Fibroblast of villous mesenchyme (primary cell): ENCODE results near the gene CFAP107. TPM values are rescaled to one million over a fixed set of nuclear protein-coding genes. Genes with fewer than 3 reads are reported as not detected.

Experiments used
- DNase-seq: peaks from one replicate; pipeline ENCODE4 v3.0.0-alpha.2; 2010; ENCODE audit warnings: low read depth
- H3K4me3 ChIP-seq: 2 replicates; pipeline ENCODE4 v1.5.1; 2011; ENCODE audit warnings: low read depth, mild to moderate bottlenecking, low read length
- CTCF ChIP-seq: IDR thresholded peaks from 2 replicates; pipeline ENCODE4 v1.5.1; 2012; ENCODE audit warnings: low read depth, mild to moderate bottlenecking, low read length; ENCODE audit not compliant: insufficient read depth
- total RNA-seq: library from RNA; depleted of rRNA; stranded (reverse); fragments of >200 nt; gene quantifications from 2 replicates; pipeline ENCODE4 v1.2.3, GENCODE V29; 2012

Gene CFAP107
- total RNA-seq, 1 donor = not detected

- no peak overlapping the region for H3K4me3 ChIP-seq
- DNase-seq = no peak
- no peak for TF ChIP-seq CTCF
Observed at GRCh38 chr1:12738934-12739333, 7.1 kb upstream of the CFAP107 start.

DNA sequence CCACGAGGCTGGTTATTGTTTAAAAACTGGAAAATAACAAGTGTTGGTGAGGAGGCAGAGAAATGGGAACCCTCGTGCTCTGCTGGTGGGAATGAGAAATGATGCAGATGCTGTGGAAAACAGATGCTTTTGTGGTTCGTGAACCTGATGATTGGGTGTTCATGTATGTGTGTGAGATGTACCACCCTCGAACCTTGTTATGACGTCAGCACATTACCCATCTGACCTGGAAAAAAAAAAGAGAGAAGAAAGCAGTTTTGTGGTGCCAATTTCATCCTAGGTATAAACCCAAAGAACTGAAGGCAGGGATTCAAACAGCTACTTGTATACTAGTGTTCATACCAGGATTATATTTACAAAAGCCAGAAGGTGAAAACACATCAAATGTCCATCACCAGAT lies 6.4 kb upstream of the CFAP107 start:
- H3K4me3 ChIP-seq = no peak overlapping the region
- no peak for TF ChIP-seq CTCF
- DNase-seq = no peak

GRCh38 chr1:12741946-12742345 lies 4.1 kb upstream of the CFAP107 start:
- H3K4me3 ChIP-seq = no peak overlapping the region
- no peak for DNase-seq
- no peak for TF ChIP-seq CTCF

DNA sequence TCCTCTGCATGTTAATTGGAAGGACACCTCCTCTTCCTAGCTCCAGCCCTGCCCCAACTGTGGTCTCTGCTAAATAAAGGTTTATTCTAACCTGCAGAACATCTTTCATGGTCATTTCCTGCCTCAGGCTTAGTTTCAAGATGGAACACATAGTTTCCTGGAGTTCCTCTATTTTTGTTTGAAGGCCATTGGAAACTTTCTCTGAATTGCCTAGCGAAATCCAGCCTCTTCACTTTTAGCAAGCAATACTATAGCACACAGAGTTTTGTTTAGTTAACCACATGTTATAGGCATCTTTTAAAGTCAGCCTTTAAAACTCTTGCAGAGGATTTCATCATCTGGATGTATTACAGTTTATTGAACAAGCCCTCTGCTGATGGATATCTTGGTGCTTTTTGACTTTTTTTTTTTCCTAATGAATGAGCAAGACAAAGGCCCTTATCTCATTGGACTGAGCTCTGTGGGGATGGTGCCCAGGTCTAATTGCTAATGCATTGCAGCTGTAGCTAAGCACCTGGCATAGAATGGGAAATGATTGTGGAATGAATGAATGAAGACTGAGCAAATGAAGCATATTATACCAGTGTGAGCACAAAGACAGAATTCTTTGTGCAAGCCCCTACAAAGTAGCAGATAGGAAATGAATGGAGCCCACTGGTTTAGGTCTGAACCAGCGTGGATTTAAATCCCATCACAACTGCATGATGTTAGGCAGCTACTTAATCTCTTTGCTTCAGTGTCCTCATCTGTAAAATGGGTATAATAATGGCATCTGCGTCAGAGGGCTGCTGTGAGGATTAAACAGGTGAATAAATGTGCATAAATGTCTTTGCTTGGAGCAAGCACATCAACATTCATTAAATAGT lies 641 bp upstream of the CFAP107 start:
- DNase-seq = peak; percentile 3
- H3K4me3 ChIP-seq = no peak overlapping the region
- no peak for TF ChIP-seq CTCF

DNA sequence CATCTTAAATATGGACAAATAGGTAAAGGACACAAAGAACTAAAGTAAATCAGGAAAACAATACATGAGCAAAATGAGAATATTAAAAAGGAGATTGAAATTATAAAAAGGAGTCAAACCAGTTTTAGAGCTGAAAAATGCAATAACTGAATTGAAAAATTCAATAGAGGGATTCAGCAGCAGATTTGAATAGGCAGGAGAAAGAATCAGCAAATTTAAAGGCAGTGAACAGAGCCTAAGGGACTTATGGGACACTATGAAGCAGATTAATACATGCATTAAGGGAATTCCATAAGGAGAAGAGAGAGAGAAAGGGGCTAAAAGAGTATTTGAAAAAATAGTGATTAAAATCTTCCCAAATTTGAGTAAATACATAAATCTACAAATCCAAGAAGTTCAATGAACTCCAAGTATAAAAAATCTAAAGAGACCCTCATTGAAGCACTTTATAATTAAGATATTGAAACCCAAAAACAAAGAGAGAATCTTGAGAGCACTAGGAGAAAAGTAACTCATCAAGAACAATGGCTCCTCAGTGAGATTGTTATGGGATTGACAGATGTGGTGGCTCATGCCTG lies 2.9 kb downstream of the CFAP107 start:
- H3K4me3 ChIP-seq = no peak overlapping the region
- DNase-seq = no peak
- no peak for TF ChIP-seq CTCF

DNA sequence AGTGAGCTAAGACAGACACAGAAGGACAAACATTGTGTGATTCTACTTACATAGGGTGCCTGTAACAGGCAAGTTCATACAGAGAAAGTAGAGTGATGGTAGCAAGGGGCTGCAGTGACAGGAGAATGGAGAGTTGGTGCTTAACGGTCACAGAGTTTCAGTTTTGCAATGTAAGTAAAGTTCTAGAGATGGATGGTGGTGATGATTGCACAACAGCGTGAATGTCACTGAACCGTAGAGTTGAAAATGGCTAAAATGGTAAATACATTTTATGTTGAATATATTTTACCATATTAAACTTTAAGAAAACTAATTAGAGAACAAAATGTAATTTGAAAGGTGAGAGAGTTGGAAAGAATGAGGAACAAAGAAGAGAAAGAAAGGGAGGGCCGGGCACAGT lies 8.7 kb downstream of the CFAP107 start:
- TF ChIP-seq CTCF = no peak
- H3K4me3 ChIP-seq = no peak overlapping the region
- DNase-seq = no peak

GRCh38 chr1:12756273-12756672 lies 10.3 kb downstream of the CFAP107 start:
- no peak for TF ChIP-seq CTCF
- no peak overlapping the region for H3K4me3 ChIP-seq
- DNase-seq = no peak
